ENCODE data around the gene APMAP.

The APMAP gene

DNA sequence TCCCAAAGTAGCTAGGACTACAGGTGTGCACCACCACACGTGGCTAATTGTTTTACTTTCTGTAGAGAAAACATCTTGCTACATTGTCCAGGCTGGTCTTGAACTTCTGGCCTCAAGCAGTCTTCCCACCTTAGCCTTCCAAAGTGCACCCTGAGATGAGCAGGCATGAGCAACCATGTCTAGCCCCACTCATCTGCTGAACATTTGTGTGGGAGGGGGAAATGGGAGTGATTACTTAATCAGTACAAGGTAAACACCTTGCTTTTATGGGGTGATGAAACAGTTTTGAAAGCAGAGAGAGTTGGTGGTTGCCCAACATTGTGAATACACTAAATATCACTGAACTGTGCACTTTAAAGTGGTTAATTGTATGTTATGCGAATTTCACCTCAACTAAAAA, 5.3 kb downstream of the APMAP start:
- no peak for DNase-seq (ENCODE audit: low spot score)

GRCh38 chr20:24986436-24987015, 6.0 kb downstream of the APMAP start:
- no peak for DNase-seq (ENCODE audit: low spot score)

DNA sequence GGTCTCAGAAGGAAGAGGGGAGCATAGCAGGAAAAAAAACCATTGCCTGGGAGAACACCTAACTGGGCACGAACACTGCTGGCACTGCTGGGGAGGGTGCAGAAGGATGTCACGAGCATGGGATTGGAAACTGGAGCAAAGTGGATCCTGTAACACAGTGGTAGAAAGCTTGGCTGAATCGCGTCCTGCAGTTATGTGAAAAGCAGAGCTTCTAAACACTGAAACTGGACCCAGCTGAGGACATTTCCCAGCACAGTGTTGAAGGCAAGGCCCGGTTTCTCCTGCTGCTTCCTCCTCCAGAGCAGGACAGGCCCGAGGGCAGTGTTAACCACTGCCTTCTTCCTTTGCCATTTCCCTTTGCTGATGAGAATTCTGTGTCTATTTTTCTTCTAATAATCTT, 6.7 kb downstream of the APMAP start:
- no peak for DNase-seq (ENCODE audit: low spot score)

DNA sequence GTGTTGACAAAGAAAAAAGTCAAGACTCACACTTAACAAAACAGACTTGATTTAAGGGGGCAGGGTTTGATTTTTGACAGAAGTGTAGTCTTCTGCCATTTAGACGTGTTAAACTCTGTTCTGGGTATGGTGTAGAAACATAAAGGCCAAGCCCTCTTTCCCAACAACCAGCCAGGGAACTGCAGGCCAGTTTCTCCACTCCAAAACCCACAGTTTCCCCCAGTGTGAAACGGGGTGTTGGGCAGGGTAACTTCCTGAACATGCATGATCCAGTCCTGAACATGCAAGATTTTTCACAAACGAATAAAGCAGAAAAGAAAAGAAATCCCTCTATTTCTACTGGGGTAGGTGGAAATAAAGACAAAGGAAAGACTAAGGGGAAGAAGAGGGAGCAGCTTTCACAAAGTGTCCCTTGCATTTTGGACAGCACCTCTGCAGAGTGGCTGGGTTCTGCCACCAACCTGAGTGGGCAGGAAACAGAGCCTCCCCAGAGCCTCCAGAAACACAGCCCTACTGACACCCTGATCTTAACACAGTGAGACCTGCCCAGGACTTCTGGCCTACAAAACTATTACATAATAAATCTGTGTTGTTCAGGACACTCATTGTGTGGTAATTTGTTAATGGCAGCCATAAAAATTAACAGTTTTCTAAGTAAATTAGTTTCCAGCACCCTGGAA, 7.5 kb downstream of the APMAP start:
- no peak for DNase-seq (ENCODE audit: low spot score)

GRCh38 chr20:24983896-24984295, 8.7 kb downstream of the APMAP start:
- DNase-seq (ENCODE audit: low spot score) = no peak

- DNase-seq (ENCODE audit: low spot score) = no peak
Observed at GRCh38 chr20:24981790-24982189, 10.8 kb downstream of the APMAP start.

GRCh38 chr20:24981282-24981681, 11.3 kb downstream of the APMAP start:
- no peak for DNase-seq (ENCODE audit: low spot score)

DNA sequence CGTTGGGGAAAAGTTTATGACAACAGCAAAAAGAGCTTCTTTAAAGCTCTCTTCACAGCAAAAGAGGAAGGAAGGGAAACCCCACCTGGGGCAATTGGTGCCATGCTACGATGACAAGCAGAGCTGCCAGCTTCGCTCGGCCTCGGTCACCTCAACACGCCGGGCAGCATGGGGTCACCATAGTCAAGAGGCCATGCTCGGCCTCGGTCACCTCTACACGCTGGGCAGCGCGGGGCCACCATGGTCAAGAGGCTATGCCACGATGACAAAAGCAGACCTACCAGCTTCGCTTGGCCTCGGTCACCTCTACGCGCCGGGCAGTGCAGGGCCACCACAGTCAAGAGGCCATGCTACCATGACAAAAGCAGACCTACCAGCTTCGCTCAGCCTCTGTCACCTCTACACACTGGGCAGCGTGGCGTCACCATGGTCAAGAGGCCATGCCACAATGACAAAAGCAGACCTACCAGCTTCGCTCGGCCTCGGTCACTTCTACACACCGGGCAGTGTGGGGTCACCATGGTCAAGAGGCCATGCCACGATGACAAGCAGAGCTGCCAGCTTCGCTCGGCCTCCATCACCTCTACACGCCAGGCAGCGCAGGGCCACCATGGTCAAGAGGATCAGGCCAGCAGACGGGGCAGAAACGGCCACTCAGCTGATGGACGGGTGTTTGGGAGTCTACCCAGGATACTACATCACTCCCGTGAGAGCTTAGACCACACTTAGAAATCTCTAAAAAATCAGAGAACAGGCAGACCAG, 12.1 kb downstream of the APMAP start:
- DNase-seq (ENCODE audit: low spot score) = no peak

- no peak for DNase-seq (ENCODE audit: low spot score)
Observed at GRCh38 chr20:24979036-24979960, 13.3 kb downstream of the APMAP start.

- DNase-seq (ENCODE audit: low spot score) = no peak
Observed at GRCh38 chr20:24978513-24978912, 14.0 kb downstream of the APMAP start.

DNA sequence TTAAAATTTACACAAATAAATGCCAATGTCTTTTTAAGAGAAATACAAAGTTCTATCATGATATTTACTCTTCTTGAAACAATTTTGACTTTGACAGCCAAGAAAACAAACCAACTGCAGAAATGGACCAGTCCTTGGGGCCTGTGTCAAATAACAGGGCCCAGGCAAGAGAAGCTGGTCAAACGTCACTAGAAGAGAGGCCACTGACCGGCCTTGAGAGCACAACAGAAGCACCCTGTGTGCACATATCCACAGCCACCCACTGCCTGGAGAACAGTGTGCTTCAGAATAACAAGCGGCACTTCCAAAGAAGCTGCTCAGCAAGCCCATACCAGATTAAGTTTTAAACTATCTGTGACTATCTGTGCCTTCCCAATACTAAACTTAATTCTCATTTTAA, 14.8 kb downstream of the APMAP start:
- no peak for DNase-seq (ENCODE audit: low spot score)

DNA sequence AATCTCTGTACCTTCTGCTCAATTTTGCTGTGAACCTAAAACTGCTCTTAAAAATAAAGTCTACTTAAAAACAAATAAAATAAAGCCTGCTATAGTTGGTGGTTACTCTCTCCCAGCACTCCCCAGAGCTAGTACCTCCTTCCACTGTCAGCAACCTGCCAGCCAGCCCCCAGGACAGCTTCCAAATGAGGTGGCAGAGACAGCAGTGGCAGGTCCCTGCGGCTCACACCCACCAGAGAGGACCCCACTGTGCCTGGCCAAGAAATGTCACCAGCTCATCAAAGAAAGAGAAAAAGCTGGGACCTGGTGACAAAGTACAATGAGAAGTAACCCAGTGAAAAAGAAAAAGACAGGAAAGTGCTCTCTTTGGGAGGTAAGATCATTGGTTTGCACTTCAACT, 15.2 kb downstream of the APMAP start:
- DNase-seq (ENCODE audit: low spot score) = no peak

- DNase-seq (ENCODE audit: low spot score) = no peak
Observed at GRCh38 chr20:24972341-24972740, 20.2 kb downstream of the APMAP start.

DNA sequence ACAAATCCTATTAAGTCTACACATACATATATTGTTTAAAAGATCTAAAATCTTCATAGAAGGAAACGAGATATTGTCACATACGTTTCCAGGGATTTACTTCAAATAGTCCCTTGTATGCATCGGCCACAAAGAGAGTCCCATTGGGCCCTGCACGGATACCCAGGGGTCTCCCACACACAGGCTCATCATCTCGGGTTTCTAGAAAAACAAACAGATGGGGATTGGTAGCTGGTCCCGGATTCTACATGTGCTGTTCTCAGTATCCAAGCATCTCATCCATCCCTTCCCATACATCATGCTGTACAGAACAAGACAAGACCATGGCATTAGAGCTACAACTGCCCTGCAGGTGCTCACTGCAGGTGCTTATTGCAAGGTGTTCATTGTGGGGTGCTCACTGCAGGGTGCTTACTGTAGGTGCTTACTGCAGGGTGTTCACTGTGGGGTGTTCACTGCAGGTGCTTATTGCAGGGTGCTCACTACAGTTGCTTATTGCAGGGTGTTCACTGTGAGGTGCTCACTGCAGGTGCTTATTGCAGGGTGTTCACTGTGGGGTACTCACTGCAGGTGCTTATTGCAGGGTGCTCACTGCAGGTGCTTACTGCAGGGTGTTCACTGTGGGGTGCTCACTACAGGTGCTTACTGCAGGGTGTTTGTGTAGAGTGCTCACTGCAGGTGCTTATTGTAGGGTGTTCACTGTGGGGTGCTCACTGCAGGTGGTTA, 21.0 kb downstream of the APMAP start:
- DNase-seq (ENCODE audit: low spot score) = no peak

- no peak for DNase-seq (ENCODE audit: low spot score)
Observed at GRCh38 chr20:24970754-24971153, 21.8 kb downstream of the APMAP start.

- DNase-seq (ENCODE audit: low spot score) = no peak
Observed at GRCh38 chr20:24970030-24970553, 22.5 kb downstream of the APMAP start.

DNA sequence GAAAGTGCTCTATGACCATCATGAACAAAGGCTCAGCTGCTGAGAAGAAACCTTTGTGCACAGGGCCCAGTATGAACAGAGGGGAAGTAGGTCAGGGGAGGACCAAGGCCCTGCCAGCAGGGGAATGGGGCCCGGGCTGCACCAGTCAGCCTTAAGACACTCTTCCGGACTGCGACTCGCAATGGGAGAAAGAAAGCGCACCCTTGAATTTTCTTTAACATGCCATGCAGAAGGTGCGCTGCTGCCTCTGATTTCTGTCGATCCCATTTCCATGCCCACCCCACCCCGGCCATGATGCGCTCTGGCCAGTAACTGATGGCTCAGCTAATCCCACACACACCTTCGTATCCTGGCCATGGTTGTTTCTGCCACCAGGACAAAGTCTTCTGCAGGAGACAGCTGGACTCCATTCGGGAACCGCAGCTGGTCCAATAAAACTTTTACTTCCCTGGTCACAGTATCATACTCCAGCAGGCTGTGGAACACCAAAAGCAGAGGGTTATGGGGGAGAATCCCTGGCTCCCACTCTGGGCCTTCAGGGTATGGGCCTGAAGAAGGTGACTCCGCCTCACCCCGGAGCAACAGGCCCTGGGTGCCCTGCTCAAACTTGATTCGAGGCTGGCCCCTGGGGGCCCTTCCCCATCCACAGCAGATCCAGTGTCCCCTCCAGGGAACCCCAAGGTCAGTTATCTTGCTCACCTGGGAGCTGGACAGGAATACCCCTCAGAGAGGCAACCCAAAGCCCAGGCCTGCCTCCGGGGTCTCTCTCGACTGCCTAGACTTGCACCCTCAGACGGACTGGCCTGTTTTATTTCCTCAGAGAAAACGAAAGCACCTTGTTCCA, 23.1 kb downstream of the APMAP start:
- no peak for DNase-seq (ENCODE audit: low spot score)

DNA sequence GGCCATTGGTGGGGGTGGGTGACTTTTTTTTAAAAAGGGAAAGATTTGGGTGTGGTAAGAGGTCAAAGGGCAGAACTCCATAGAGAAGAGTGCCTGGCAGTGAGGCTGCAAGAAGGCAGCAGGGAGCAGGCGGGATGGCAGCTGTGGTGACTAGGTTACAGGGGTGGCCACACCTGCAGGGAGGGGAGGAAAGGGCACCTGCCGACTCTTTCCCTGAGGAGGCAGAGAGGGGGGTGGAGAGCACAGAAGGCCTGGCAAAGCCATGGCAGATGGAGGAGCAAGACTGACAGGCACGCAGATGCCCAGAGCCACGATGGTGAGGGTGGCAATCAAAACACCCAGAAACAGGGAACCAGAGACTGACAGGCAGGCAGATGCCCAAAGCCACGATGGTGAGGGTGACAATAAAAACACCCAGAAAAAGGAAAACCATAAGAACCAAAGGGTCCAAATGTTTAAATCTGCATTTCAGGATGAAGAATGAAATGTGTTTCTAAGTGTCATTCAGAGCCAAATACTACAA, 24.2 kb downstream of the APMAP start:
- no peak for DNase-seq (ENCODE audit: low spot score)

DNA sequence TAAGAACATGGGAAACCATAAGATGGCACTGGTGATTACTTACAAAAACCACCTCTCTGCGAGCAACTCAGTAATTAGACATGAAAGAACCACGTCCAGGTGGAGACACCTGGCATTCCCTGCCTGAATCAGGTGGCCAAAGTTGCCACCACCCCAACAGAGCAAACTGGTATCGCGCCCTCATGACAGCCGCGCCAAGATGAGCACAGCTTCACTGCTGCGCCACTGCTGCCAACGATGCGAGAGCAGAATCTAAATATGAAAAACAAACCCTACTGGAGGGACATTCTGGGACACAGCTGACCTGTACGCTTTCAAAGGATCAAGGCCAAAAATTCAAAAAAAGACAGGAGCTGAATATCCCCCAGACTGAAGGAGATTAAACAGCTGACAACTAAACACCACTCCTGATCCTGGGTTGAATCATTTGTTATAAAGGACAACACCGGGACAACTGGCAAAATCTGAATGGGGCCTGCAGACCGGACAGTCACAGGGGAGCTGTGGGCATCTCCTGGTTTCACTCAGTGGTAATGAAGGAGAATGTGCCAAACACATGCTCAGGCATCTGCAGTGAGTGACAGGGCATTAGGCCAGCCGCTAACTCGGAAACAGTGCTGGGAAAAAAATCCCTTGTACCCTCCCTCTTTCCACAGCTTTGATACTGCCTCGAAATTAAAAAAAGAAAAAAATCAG, 26.1 kb downstream of the APMAP start:
- no peak for DNase-seq (ENCODE audit: low spot score)

Measured in NAMALWA (cell line).